ENCODE results near the gene KLC1.

DNA sequence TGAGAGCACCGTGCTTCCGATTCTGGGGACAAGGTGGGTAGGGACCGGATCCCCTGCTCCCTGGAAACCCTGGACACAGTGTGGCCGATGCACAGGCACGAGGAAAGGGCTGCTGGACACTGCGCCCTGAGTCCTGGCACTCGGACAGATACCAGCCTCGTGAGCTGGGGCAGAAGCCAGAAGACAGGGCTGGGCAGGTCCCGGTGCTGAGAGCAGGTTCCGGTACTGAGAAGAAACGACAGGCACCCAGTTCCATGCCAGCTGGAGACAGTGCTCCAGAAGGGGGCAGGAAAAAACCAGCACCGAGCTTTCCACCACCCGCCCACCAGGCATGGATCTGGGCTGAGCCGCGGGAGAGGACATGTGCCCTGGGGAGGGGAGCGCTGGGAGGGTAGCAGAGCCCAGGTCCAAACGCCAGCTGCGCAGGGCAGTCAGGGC is 79.8 kb downstream of the KLC1 start:
- TF ChIP-seq TCF7 (IDR thresholded peaks at IDR 0.05; ENCODE audit: borderline replicate concordance) (no peak), BCL3 (IDR thresholded peaks at IDR 0.05; ENCODE audit: borderline replicate concordance, insufficient read depth, low read depth, low read length, poor library complexity, severe bottlenecking) (no peak), POLR2AphosphoS5 (IDR thresholded peaks at IDR 0.05; ENCODE audit: low read length) (no peak; the same call in 1 of the 2 replicates), EP300 (IDR thresholded peaks at IDR 0.05; ENCODE audit: borderline replicate concordance in 1 of 2, control insufficient read depth in 1 of 2, low read depth in 2 of 2, low read length in 2 of 2) (no peak)
- TF ChIP-seq, protein P1, sequence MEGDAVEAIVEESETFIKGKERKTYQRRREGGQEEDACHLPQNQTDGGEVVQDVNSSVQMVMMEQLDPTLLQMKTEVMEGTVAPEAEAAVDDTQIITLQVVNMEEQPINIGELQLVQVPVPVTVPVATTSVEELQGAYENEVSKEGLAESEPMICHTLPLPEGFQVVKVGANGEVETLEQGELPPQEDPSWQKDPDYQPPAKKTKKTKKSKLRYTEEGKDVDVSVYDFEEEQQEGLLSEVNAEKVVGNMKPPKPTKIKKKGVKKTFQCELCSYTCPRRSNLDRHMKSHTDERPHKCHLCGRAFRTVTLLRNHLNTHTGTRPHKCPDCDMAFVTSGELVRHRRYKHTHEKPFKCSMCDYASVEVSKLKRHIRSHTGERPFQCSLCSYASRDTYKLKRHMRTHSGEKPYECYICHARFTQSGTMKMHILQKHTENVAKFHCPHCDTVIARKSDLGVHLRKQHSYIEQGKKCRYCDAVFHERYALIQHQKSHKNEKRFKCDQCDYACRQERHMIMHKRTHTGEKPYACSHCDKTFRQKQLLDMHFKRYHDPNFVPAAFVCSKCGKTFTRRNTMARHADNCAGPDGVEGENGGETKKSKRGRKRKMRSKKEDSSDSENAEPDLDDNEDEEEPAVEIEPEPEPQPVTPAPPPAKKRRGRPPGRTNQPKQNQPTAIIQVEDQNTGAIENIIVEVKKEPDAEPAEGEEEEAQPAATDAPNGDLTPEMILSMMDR (IDR thresholded peaks at IDR 0.05 in 2 of 3, conservative IDR thresholded peaks at IDR 0.05 in 1 of 3; ENCODE audit: control insufficient read depth in 2 of 3, extremely low read depth in 1 of 3, insufficient read depth in 1 of 3, low read depth in 3 of 3, low read length in 3 of 3), result no peak
- TF ChIP-seq, protein P2, sequence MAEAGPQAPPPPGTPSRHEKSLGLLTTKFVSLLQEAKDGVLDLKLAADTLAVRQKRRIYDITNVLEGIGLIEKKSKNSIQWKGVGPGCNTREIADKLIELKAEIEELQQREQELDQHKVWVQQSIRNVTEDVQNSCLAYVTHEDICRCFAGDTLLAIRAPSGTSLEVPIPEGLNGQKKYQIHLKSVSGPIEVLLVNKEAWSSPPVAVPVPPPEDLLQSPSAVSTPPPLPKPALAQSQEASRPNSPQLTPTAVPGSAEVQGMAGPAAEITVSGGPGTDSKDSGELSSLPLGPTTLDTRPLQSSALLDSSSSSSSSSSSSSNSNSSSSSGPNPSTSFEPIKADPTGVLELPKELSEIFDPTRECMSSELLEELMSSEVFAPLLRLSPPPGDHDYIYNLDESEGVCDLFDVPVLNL (IDR thresholded peaks at IDR 0.05; ENCODE audit: low read depth, low read length), result no peak

Data from GM12878 (cell line).